RWPE2 (cell line): Measurements from ENCODE around the gene GAB2.

Source experiments
- ATAC-seq: fragments of 200-7000 bp; cut with Tn5 transposase; 3 replicates; pipeline ENCODE4 v1.9.1; 2021; ENCODE audit warnings: low read depth
- DNase-seq: peaks from one replicate; pipeline ENCODE4 v3.0.0-alpha.2; 2020; ENCODE audit warnings: low spot score
- H3K27ac ChIP-seq: fragments of 450-650 bp; 2 replicates; pipeline ENCODE4 v1.5.1; 2017; ENCODE audit warnings: mild to moderate bottlenecking; ENCODE audit not compliant: poor library complexity, severe bottlenecking
- H3K27me3 ChIP-seq: fragments of 250-450 bp; sonication (Bioruptor Pico); 2 replicates; pipeline ENCODE4 v1.5.1; 2021; ENCODE audit warnings: mild to moderate bottlenecking, moderate library complexity; ENCODE audit not compliant: insufficient read depth, poor library complexity, severe bottlenecking
- H3K36me3 ChIP-seq: fragments of 250-450 bp; sonication (Bioruptor Pico); 2 replicates; pipeline ENCODE4 v1.5.1; 2020; ENCODE audit warnings: low read depth, mild to moderate bottlenecking, moderate library complexity
- H3K4me1 ChIP-seq: fragments of 250-450 bp; sonication (Bioruptor Pico); 2 replicates; pipeline ENCODE4 v1.5.1; 2021; ENCODE audit warnings: mild to moderate bottlenecking, moderate library complexity; ENCODE audit not compliant: insufficient read depth, poor library complexity, severe bottlenecking
- H3K4me3 ChIP-seq: fragments of 250-450 bp; sonication (Bioruptor Pico); 2 replicates; pipeline ENCODE4 v1.5.1; 2021; ENCODE audit warnings: mild to moderate bottlenecking, moderate library complexity; ENCODE audit not compliant: severe bottlenecking
- H3K9me3 ChIP-seq: fragments of 250-450 bp; sonication (Bioruptor Pico); 2 replicates; pipeline ENCODE4 v1.5.1; 2021; ENCODE audit warnings: mild to moderate bottlenecking, moderate library complexity; ENCODE audit not compliant: severe bottlenecking
- TF ChIP-seq, protein P1 (sequence below): fragments of 450-650 bp; IDR thresholded peaks from one replicate; pipeline ENCODE4 v1.5.1; 2017; ENCODE audit warnings: mild to moderate bottlenecking, moderate library complexity; ENCODE audit not compliant: poor library complexity, severe bottlenecking

GAB2 gene

GRCh38 chr11:78379039-78379670 lies 38.5 kb downstream of the GAB2 start:
- no peaks in the 10 kb centered on the region for H3K36me3 ChIP-seq
- DNase-seq, result no peak
- TF ChIP-seq, protein P1, sequence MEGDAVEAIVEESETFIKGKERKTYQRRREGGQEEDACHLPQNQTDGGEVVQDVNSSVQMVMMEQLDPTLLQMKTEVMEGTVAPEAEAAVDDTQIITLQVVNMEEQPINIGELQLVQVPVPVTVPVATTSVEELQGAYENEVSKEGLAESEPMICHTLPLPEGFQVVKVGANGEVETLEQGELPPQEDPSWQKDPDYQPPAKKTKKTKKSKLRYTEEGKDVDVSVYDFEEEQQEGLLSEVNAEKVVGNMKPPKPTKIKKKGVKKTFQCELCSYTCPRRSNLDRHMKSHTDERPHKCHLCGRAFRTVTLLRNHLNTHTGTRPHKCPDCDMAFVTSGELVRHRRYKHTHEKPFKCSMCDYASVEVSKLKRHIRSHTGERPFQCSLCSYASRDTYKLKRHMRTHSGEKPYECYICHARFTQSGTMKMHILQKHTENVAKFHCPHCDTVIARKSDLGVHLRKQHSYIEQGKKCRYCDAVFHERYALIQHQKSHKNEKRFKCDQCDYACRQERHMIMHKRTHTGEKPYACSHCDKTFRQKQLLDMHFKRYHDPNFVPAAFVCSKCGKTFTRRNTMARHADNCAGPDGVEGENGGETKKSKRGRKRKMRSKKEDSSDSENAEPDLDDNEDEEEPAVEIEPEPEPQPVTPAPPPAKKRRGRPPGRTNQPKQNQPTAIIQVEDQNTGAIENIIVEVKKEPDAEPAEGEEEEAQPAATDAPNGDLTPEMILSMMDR, result no peak
- H3K4me3 ChIP-seq, result no peak overlapping the region
- no peaks in the 10 kb centered on the region for H3K4me1 ChIP-seq
- H3K9me3 ChIP-seq, result no peaks in the 10 kb centered on the region
- no peak overlapping the region for H3K27ac ChIP-seq
- H3K27me3 ChIP-seq, result no peaks in the 10 kb centered on the region
- no peak for ATAC-seq

- no peak overlapping the region for H3K4me3 ChIP-seq
- no peak overlapping the region for H3K27ac ChIP-seq
- no peaks in the 10 kb centered on the region for H3K4me1 ChIP-seq
- TF ChIP-seq, protein P1, result no peak
- DNase-seq (no peak), ATAC-seq (no peak)
- H3K27me3 ChIP-seq, result no peaks in the 10 kb centered on the region
- no peaks in the 10 kb centered on the region for H3K36me3 ChIP-seq
- no peaks in the 10 kb centered on the region for H3K9me3 ChIP-seq
These were observed 39.8 kb downstream of the GAB2 start for GRCh38 chr11:78377625-78378418.

GRCh38 chr11:78376858-78377257 lies 40.8 kb downstream of the GAB2 start:
- TF ChIP-seq, protein P1, result no peak
- no peaks in the 10 kb centered on the region for H3K36me3 ChIP-seq
- H3K4me3 ChIP-seq, result no peak overlapping the region
- ATAC-seq (no peak), DNase-seq (no peak)
- no peaks in the 10 kb centered on the region for H3K27me3 ChIP-seq
- no peak overlapping the region for H3K27ac ChIP-seq
- H3K4me1 ChIP-seq, result no peaks in the 10 kb centered on the region
- no peaks in the 10 kb centered on the region for H3K9me3 ChIP-seq

DNA sequence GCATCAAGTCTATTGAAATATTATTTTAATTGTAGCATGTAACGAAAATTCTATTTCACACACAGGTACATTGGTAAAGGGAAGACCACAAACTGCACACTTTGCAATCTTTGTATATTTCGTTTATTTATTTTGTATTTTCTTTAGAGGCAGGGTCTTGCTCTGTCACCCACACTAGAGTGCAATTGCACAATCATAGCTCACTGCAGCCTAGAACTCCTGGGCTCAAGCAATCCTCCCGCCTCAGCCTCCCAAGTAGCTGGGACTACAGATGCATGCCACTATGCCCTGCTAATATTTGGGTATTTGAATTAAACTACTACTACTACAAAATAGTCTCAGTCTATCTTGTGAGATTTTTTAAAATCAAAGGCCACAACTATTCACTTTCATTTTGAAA lies 42.7 kb downstream of the GAB2 start:
- no peak overlapping the region for H3K4me3 ChIP-seq
- H3K27me3 ChIP-seq, result no peaks in the 10 kb centered on the region
- H3K27ac ChIP-seq, result no peak overlapping the region
- DNase-seq (no peak), ATAC-seq (no peak)
- no peaks in the 10 kb centered on the region for H3K9me3 ChIP-seq
- TF ChIP-seq, protein P1, result no peak
- no peaks in the 10 kb centered on the region for H3K36me3 ChIP-seq
- no peaks in the 10 kb centered on the region for H3K4me1 ChIP-seq

DNA sequence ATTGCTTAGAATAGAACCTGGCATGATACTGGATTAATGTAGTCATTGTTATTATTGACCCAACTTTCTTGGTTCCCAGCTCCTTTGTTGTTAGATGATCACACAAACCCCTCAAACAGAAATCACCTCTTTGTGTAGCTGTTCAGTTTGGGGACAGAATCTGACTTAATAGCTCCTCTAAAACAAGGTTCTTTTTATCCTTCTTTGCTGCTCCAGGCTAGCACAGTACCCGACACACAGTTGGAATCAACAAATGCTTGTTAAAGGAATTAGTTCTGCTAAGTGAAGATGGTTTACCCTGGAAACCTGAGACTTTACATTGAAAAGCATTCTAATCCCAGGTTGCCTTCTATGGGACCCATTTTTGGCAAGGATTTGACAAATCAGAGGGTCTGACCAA lies 43.9 kb downstream of the GAB2 start:
- no peak for ATAC-seq
- TF ChIP-seq, protein P1, result no peak
- no peaks in the 10 kb centered on the region for H3K27me3 ChIP-seq
- H3K9me3 ChIP-seq, result no peaks in the 10 kb centered on the region
- H3K27ac ChIP-seq, result no peak overlapping the region
- no peaks in the 10 kb centered on the region for H3K4me1 ChIP-seq
- no peaks in the 10 kb centered on the region for H3K36me3 ChIP-seq
- no peak for DNase-seq
- H3K4me3 ChIP-seq, result no peak overlapping the region
